ENCODE results near the gene CCNA2. TPM values are rescaled to one million over a fixed set of nuclear protein-coding genes. Genes with fewer than 3 reads are reported as not detected.
A peak's percentile ranks its signal among the peaks of the same experiment; 100 is the strongest.

CCNA2 gene
- total RNA-seq, 1 experiment from 2014 or later = 59.1 TPM

DNA sequence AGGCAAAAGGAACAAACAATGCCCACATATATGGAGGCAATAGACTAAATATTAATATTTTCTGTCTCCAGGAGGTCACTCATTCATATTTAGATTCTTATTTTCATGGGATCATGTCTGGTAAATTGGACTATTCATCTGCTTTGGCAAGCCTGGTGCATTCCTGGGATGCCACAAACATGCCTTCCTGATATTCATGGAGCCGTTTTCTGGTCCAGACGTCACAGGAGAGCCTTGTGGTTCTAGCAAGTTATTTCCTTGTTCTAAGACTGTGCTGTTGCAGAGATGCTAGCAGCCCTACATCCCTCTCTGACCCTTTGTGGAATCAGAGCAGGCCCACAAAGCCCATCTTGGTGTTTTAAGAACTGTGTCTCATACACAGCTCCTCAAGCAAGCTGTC, 38.7 kb downstream of the CCNA2 start:
- H3K27ac ChIP-seq (ENCODE audit: low read length) = peak overlapping the region; percentile 48
- peak; percentile 77 for DNase-seq

DNA sequence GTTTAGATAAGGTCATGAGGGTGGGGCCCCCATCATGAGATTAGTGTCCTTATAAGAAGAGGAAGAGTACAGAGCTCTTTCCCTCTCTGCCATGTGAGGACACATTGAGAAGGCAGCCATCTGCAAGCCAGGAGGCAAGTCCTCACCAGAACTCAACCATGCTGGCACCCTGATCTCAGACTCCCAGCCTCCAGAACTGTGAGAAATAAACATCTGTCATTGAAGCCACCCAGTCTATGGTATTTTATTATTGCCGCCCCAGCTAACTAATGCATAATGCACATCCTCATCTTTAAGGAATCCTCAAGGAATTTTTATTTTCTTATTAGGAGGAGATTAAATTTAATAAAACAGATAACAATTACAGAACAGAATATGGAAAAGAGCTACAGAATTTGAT, 39.3 kb downstream of the CCNA2 start:
- Histone ChIP-seq H3K4me2 (ENCODE audit: low read length) (0 out of 2 replicates have a peak overlapping the region, but pooled peaks have one; percentile 28), H3K4me1 (ENCODE audit: insufficient read depth, low read length) (peaks cover 21% of the 10 kb centered on the region), H3F3A (ENCODE audit: low read length, unreplicated experiment) (no peaks in the 10 kb centered on the region), H3K9me3 (ENCODE audit: low read length) (no peaks in the 10 kb centered on the region), H3K9ac (ENCODE audit: low read length) (no peak overlapping the region), H3K79me2 (ENCODE audit: low read length) (no peaks in the 10 kb centered on the region), H3K4me3 (ENCODE audit: low read length) (no peak overlapping the region), H4K20me1 (ENCODE audit: low read length) (no peaks in the 10 kb centered on the region), H3K36me3 (ENCODE audit: low read depth, low read length) (no peaks in the 10 kb centered on the region), H3K9me2 (replicated peaks; ENCODE audit: low read length) (no peaks in the 10 kb centered on the region), H3K27ac (ENCODE audit: low read length) (peak overlapping the region; percentile 25; the same call in 1 of the 2 replicates), H2AFZ (ENCODE audit: low read length) (no peak overlapping the region), H3K27me3 (ENCODE audit: low read length) (no peaks in the 10 kb centered on the region)
- BruUV-seq (replicated peaks) = no TSS peak
- intact Hi-C loops (cut with micrococcal nuclease) = no loop called here
- ChIA-PET POLR2A (ENCODE audit: unreplicated experiment) (no interaction called here), CTCF (no interaction called here)
- ATAC-seq (no peak), DNase-seq (no peak)
- TF ChIP-seq EZH2 (IDR thresholded peaks at IDR 0.05; ENCODE audit: low read length, unreplicated experiment) (no peak), EZH2phosphoT487 (IDR thresholded peaks at IDR 0.05; ENCODE audit: borderline replicate concordance, low read length) (no peak)
- TF ChIP-seq, protein P1, sequence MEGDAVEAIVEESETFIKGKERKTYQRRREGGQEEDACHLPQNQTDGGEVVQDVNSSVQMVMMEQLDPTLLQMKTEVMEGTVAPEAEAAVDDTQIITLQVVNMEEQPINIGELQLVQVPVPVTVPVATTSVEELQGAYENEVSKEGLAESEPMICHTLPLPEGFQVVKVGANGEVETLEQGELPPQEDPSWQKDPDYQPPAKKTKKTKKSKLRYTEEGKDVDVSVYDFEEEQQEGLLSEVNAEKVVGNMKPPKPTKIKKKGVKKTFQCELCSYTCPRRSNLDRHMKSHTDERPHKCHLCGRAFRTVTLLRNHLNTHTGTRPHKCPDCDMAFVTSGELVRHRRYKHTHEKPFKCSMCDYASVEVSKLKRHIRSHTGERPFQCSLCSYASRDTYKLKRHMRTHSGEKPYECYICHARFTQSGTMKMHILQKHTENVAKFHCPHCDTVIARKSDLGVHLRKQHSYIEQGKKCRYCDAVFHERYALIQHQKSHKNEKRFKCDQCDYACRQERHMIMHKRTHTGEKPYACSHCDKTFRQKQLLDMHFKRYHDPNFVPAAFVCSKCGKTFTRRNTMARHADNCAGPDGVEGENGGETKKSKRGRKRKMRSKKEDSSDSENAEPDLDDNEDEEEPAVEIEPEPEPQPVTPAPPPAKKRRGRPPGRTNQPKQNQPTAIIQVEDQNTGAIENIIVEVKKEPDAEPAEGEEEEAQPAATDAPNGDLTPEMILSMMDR (conservative IDR thresholded peaks at IDR 0.05; ENCODE audit: low read depth, low read length) = no peak

More for the DNA sequence above, 38.7 kb downstream of the CCNA2 start:
- no peak overlapping the region for H3K4me3 ChIP-seq (ENCODE audit: low read length)
- no peaks in the 10 kb centered on the region for H3K9me3 ChIP-seq (ENCODE audit: low read length)
- no peaks in the 10 kb centered on the region for H3K9me2 ChIP-seq (replicated peaks; ENCODE audit: low read length)
- H3K4me1 ChIP-seq (ENCODE audit: insufficient read depth, low read length) = peaks cover 25% of the 10 kb centered on the region
- no peaks in the 10 kb centered on the region for H3K36me3 ChIP-seq (ENCODE audit: low read depth, low read length)
- no peaks in the 10 kb centered on the region for H3K79me2 ChIP-seq (ENCODE audit: low read length)
- H3K4me2 ChIP-seq (ENCODE audit: low read length) = 0 out of 2 replicates have a peak overlapping the region, but pooled peaks have one; percentile 28
- no peaks in the 10 kb centered on the region for H3K27me3 ChIP-seq (ENCODE audit: low read length)
- ATAC-seq = peak; percentile 92
- no peaks in the 10 kb centered on the region for H3F3A ChIP-seq (ENCODE audit: low read length, unreplicated experiment)
- no peak overlapping the region for H3K9ac ChIP-seq (ENCODE audit: low read length)
- H4K20me1 ChIP-seq (ENCODE audit: low read length) = no peaks in the 10 kb centered on the region
- ChIA-PET POLR2A (ENCODE audit: unreplicated experiment) (no interaction called here), CTCF (no interaction called here)
- peak overlapping the region; percentile 18; the same call in 1 of the 2 replicates for H2AFZ ChIP-seq (ENCODE audit: low read length)
- intact Hi-C loops (cut with micrococcal nuclease) = no loop called here
- TF ChIP-seq EZH2phosphoT487 (IDR thresholded peaks at IDR 0.05; ENCODE audit: borderline replicate concordance, low read length) (no peak), EZH2 (IDR thresholded peaks at IDR 0.05; ENCODE audit: low read length, unreplicated experiment) (no peak)
- TF ChIP-seq, protein P1 (conservative IDR thresholded peaks at IDR 0.05; ENCODE audit: low read depth, low read length) = no peak
- BruUV-seq (replicated peaks) = no TSS peak

DNA sequence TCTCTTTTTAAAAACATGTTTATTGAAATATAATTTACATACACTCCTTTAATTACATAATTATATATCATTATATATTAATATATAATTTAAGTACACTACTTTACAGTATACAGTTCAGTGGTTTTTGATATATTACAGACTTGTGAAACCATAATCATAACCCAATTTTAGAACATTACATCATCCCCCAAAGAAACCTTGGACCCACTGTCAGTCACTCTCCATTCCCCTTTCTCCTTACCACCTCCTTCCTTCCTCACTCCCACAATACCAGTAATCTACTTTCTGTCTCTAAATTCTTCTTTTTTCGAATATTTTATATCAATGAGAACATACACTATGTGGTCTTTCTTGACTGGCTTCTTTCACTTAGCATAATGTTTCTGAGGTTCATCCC, 40.5 kb downstream of the CCNA2 start:
- POLR2A ChIA-PET (ENCODE audit: unreplicated experiment) = no interaction called here
- Histone ChIP-seq H3K79me2 (ENCODE audit: low read length) (no peaks in the 10 kb centered on the region), H2AFZ (ENCODE audit: low read length) (no peak overlapping the region), H3K4me3 (ENCODE audit: low read length) (no peak overlapping the region), H3K4me2 (ENCODE audit: low read length) (no peak overlapping the region), H3K27ac (ENCODE audit: low read length) (no peak overlapping the region), H3K9me2 (replicated peaks; ENCODE audit: low read length) (no peaks in the 10 kb centered on the region), H3K36me3 (ENCODE audit: low read depth, low read length) (no peaks in the 10 kb centered on the region), H3K4me1 (ENCODE audit: insufficient read depth, low read length) (peaks cover 14% of the 10 kb centered on the region), H3K9me3 (ENCODE audit: low read length) (no peaks in the 10 kb centered on the region), H3K27me3 (ENCODE audit: low read length) (no peaks in the 10 kb centered on the region), H3F3A (ENCODE audit: low read length, unreplicated experiment) (no peaks in the 10 kb centered on the region), H3K9ac (ENCODE audit: low read length) (no peak overlapping the region), H4K20me1 (ENCODE audit: low read length) (no peaks in the 10 kb centered on the region)
- TF ChIP-seq EZH2 (IDR thresholded peaks at IDR 0.05; ENCODE audit: low read length, unreplicated experiment) (no peak), EZH2phosphoT487 (IDR thresholded peaks at IDR 0.05; ENCODE audit: borderline replicate concordance, low read length) (no peak)
- TF ChIP-seq, protein P1 (conservative IDR thresholded peaks at IDR 0.05; ENCODE audit: low read depth, low read length) = no peak
- BruUV-seq (replicated peaks) = no TSS peak
- ATAC-seq (no peak), DNase-seq (no peak)
- intact Hi-C loops (cut with micrococcal nuclease) = no loop called here
- CTCF ChIA-PET = no interaction called here

All from PC-3 (cell line).